A673 (cell line): ENCODE measurements around the gene LAP3. TPM values are rescaled to one million over a fixed set of nuclear protein-coding genes. Genes with fewer than 3 reads are reported as not detected.

Source experiments
- BruUV-seq: library from RNA; stranded (reverse); fragments of 400-500 nt; replicated peaks from 2 replicates; lab custom pipeline; 2021; lab: Mats Ljungman, UMichigan
- CTCF ChIA-PET: fragments of 300-600 bp; sonication (Branson Sonifier 250); formaldehyde crosslinking; loops from one replicate; lab custom pipeline; 2022; ENCODE audit warnings: antibody characterized with exemption; lab: Charles Lee
- POLR2A ChIA-PET: fragments of 300-600 bp; sonication (Branson Sonifier 250); formaldehyde crosslinking; loops from one replicate; lab custom pipeline; 2022; ENCODE audit warnings: antibody characterized with exemption; ENCODE audit not compliant: low non-redundant PET; lab: Charles Lee
- DNase-seq: peaks from one replicate; pipeline ENCODE4 v3.0.0-alpha.2; 2015; ENCODE audit warnings: low spot score
- H3K27ac ChIP-seq: fragments of 200-600 bp; sonication (generic); 2 replicates; pipeline ENCODE4 v1.5.1; 2016; ENCODE audit warnings: mixed run types, low read depth, mild to moderate bottlenecking, mixed read lengths, antibody characterized with exemption, low read length; ENCODE audit not compliant: poor library complexity, severe bottlenecking
- H3K27me3 ChIP-seq: fragments of 200-600 bp; sonication (generic); replicated peaks from 2 replicates; pipeline ENCODE4 v1.6.1; 2017; ENCODE audit warnings: mixed run types, low read depth, mild to moderate bottlenecking, mixed read lengths, antibody characterized with exemption, low read length; ENCODE audit not compliant: insufficient read depth, poor library complexity
- H3K36me3 ChIP-seq: fragments of 200-600 bp; sonication (generic); 2 replicates; pipeline ENCODE4 v1.6.1; 2016; ENCODE audit warnings: mixed run types, mild to moderate bottlenecking, mixed read lengths, antibody characterized with exemption, low read length; ENCODE audit not compliant: insufficient read depth, poor library complexity, severe bottlenecking
- H3K4me1 ChIP-seq: fragments of 200-600 bp; sonication (generic); 2 replicates; pipeline ENCODE4 v1.6.1; 2017; ENCODE audit warnings: mixed run types, mild to moderate bottlenecking, mixed read lengths, antibody characterized with exemption, low read length; ENCODE audit not compliant: insufficient read depth, poor library complexity, severe bottlenecking
- H3K4me3 ChIP-seq: fragments of 200-600 bp; sonication (generic); 2 replicates; pipeline ENCODE4 v1.5.1; 2016; ENCODE audit warnings: low read depth, mixed run types, mild to moderate bottlenecking, mixed read lengths, low read length; ENCODE audit not compliant: poor library complexity, severe bottlenecking
- H3K9me3 ChIP-seq: fragments of 200-600 bp; sonication (generic); 2 replicates; pipeline ENCODE4 v1.6.1; 2016; ENCODE audit warnings: mixed run types, low read depth, mild to moderate bottlenecking, mixed read lengths, antibody characterized with exemption, low read length; ENCODE audit not compliant: poor library complexity, severe bottlenecking
- EZH2 ChIP-seq: fragments of 200-600 bp; sonication (generic); IDR thresholded peaks from 2 replicates; pipeline ENCODE4 v1.6.1; 2017; ENCODE audit warnings: borderline replicate concordance, low read depth, mild to moderate bottlenecking, mixed read lengths, antibody characterized with exemption, low read length; ENCODE audit not compliant: poor library complexity, severe bottlenecking
- intact Hi-C: fragments of 100-400 bp; cut with micrococcal nuclease; formaldehyde crosslinking; loops from one replicate; pipeline ENCODE4 v1.10.0; 2022; ENCODE audit not compliant: unreplicated experiment
- total RNA-seq: library from RNA; stranded (reverse); gene quantifications from 2 replicates; pipeline ENCODE4 v1.2.3, GENCODE V29; 2021
- TF ChIP-seq, protein P1 (sequence below): fragments of 300-800, 200-600 bp; sonication (generic); conservative IDR thresholded peaks from 2 replicates; pipeline ENCODE4 v1.5.1; 2017; ENCODE audit warnings: low read depth, mild to moderate bottlenecking, antibody characterized with exemption, low read length, moderate library complexity, mixed read lengths

Gene LAP3
- total RNA-seq, 1 experiment from 2014 or later: 54.1 TPM

- BruUV-seq: no TSS peak
- Histone ChIP-seq H3K9me3 (no peaks in the 10 kb centered on the region), H3K36me3 (no peaks in the 10 kb centered on the region), H3K27ac (no peak overlapping the region), H3K27me3 (no peaks in the 10 kb centered on the region), H3K4me3 (no peak overlapping the region), H3K4me1 (no peaks in the 10 kb centered on the region)
- intact Hi-C loops: no loop called here
- ChIA-PET POLR2A (no interaction called here), CTCF (no interaction called here)
- DNase-seq: no peak
- TF ChIP-seq, protein P1, sequence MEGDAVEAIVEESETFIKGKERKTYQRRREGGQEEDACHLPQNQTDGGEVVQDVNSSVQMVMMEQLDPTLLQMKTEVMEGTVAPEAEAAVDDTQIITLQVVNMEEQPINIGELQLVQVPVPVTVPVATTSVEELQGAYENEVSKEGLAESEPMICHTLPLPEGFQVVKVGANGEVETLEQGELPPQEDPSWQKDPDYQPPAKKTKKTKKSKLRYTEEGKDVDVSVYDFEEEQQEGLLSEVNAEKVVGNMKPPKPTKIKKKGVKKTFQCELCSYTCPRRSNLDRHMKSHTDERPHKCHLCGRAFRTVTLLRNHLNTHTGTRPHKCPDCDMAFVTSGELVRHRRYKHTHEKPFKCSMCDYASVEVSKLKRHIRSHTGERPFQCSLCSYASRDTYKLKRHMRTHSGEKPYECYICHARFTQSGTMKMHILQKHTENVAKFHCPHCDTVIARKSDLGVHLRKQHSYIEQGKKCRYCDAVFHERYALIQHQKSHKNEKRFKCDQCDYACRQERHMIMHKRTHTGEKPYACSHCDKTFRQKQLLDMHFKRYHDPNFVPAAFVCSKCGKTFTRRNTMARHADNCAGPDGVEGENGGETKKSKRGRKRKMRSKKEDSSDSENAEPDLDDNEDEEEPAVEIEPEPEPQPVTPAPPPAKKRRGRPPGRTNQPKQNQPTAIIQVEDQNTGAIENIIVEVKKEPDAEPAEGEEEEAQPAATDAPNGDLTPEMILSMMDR: no peak
- no peak for TF ChIP-seq EZH2
Observed at GRCh38 chr4:17544205-17544604, 32.8 kb upstream of the LAP3 start.

- Histone ChIP-seq H3K27ac (no peak overlapping the region), H3K9me3 (no peaks in the 10 kb centered on the region), H3K36me3 (no peaks in the 10 kb centered on the region), H3K4me3 (no peak overlapping the region), H3K27me3 (no peaks in the 10 kb centered on the region), H3K4me1 (no peaks in the 10 kb centered on the region)
- BruUV-seq: no TSS peak
- intact Hi-C loops: loop anchor here (5.0 kb wide), 1 partner anchor 822 kb away; no protein-coding TSS in a partner anchor
- ChIA-PET POLR2A (no interaction called here), CTCF (no interaction called here)
- no peak for DNase-seq
- TF ChIP-seq EZH2: no peak
- TF ChIP-seq, protein P1: no peak
Observed at GRCh38 chr4:17544831-17545234, 32.2 kb upstream of the LAP3 start.

- ChIA-PET POLR2A (no interaction called here), CTCF (no interaction called here)
- Histone ChIP-seq H3K27me3 (no peaks in the 10 kb centered on the region), H3K4me1 (no peaks in the 10 kb centered on the region), H3K4me3 (no peak overlapping the region), H3K27ac (no peak overlapping the region), H3K9me3 (no peaks in the 10 kb centered on the region), H3K36me3 (no peaks in the 10 kb centered on the region)
- no TSS peak for BruUV-seq
- no peak for DNase-seq
- no peak for TF ChIP-seq EZH2
- TF ChIP-seq, protein P1: no peak
- intact Hi-C loops: loop anchor here (5.0 kb wide), 1 partner anchor 822 kb away; no protein-coding TSS in a partner anchor
Observed at GRCh38 chr4:17545374-17546140, 31.4 kb upstream of the LAP3 start.
